Measurements from ENCODE around the gene HMGN1.
"Not testable (repeated sequence)": the region's sequence is repeated elsewhere in the genome, so short reads cannot be mapped to it uniquely, and the experiment has no call there.

- not testable (repeated sequence) for TF ChIP-seq CTCF, POLR2A, POLR2AphosphoS5 (IDR thresholded peaks at IDR 0.05)
Observed at GRCh38 chr21:39369896-39370288, 21.0 kb upstream of the HMGN1 start.

Data from prostate gland (tissue), 2 donors.